HG02973 (cell line): ENCODE results near the gene SRL.

Experiments used
- ATAC-seq: cut with Tn5 transposase; IDR thresholded peaks from one replicate; pipeline ENCODE4 v1.9.1; 2021; ENCODE audit warnings: moderate library complexity; ENCODE audit not compliant: unreplicated experiment

SRL gene

GRCh38 chr16:4241928-4242283 lies at the start of gene SRL:
Gene SRL, minus strand, starts transcription at chr16:4242080. Its CDS starts 13 bp downstream, at chr16:4242067.
- no peak for ATAC-seq

GRCh38 chr16:4290236-4290830 lies 48.5 kb upstream of the SRL start:
- no peak for ATAC-seq

- peak; percentile 51 for ATAC-seq
Observed at GRCh38 chr16:4288148-4288921, 46.5 kb upstream of the SRL start.

GRCh38 chr16:4285167-4285566 lies 43.3 kb upstream of the SRL start:
- ATAC-seq = no peak

GRCh38 chr16:4283939-4284338 lies 42.1 kb upstream of the SRL start:
- no peak for ATAC-seq

GRCh38 chr16:4283441-4283840 lies 41.6 kb upstream of the SRL start:
- no peak for ATAC-seq

- no peak for ATAC-seq
Observed at GRCh38 chr16:4280625-4281024, 38.7 kb upstream of the SRL start.

- ATAC-seq = no peak
Observed at GRCh38 chr16:4277987-4278513, 36.2 kb upstream of the SRL start.

- ATAC-seq = no peak
Observed at GRCh38 chr16:4275861-4276260, 34.0 kb upstream of the SRL start.

GRCh38 chr16:4273858-4274311 lies 32.0 kb upstream of the SRL start:
- ATAC-seq = peak; percentile 7

GRCh38 chr16:4272114-4272956 lies 30.5 kb upstream of the SRL start:
- ATAC-seq = peak; percentile 5

- peak; percentile 57 for ATAC-seq
Observed at GRCh38 chr16:4271176-4272113, 29.6 kb upstream of the SRL start.

GRCh38 chr16:4270595-4270994 lies 28.7 kb upstream of the SRL start:
- no peak for ATAC-seq

- no peak for ATAC-seq
Observed at GRCh38 chr16:4270091-4270490, 28.2 kb upstream of the SRL start.

- ATAC-seq = no peak
Observed at GRCh38 chr16:4266372-4266771, 24.5 kb upstream of the SRL start.

GRCh38 chr16:4265676-4266075 lies 23.8 kb upstream of the SRL start:
- no peak for ATAC-seq

GRCh38 chr16:4264546-4264945 lies 22.7 kb upstream of the SRL start:
- ATAC-seq = no peak

GRCh38 chr16:4263504-4264436 lies 21.9 kb upstream of the SRL start:
- no peak for ATAC-seq

- ATAC-seq = no peak
Observed at GRCh38 chr16:4262303-4262835, 20.5 kb upstream of the SRL start.
